ENCODE data around the gene EPOP.

The EPOP gene

GRCh38 chr17:38674749-38675615, at the start of gene EPOP:
Gene EPOP, minus strand, starts transcription at chr17:38674957. Its CDS starts 462 bp downstream, at chr17:38674495.
- peak; percentile 47 to 79 for DNase-seq

GRCh38 chr17:38721802-38722201, 47.0 kb upstream of the EPOP start:
- DNase-seq, result no peak

- DNase-seq, result no peak
These were observed 46.2 kb upstream of the EPOP start for GRCh38 chr17:38720941-38721340.

- no peak for DNase-seq
These were observed 45.3 kb upstream of the EPOP start for GRCh38 chr17:38719943-38720641.

GRCh38 chr17:38719289-38719942, 44.7 kb upstream of the EPOP start:
- DNase-seq, result no peak

GRCh38 chr17:38717139-38717745, 42.5 kb upstream of the EPOP start:
- no peak for DNase-seq

GRCh38 chr17:38716368-38717005, 41.7 kb upstream of the EPOP start:
- no peak for DNase-seq

GRCh38 chr17:38715216-38715943, 40.6 kb upstream of the EPOP start:
- no peak for DNase-seq

- DNase-seq, result no peak
These were observed 38.8 kb upstream of the EPOP start for GRCh38 chr17:38713456-38714075.

GRCh38 chr17:38712593-38712992, 37.8 kb upstream of the EPOP start:
- no peak for DNase-seq

- DNase-seq, result no peak
These were observed 37.2 kb upstream of the EPOP start for GRCh38 chr17:38711792-38712571.

- DNase-seq, result no peak
These were observed 36.2 kb upstream of the EPOP start for GRCh38 chr17:38710985-38711384.

GRCh38 chr17:38710604-38710962, 35.8 kb upstream of the EPOP start:
- DNase-seq, result no peak

- no peak for DNase-seq
These were observed 35.3 kb upstream of the EPOP start for GRCh38 chr17:38709864-38710603.

GRCh38 chr17:38709104-38709820, 34.5 kb upstream of the EPOP start:
- DNase-seq, result no peak

GRCh38 chr17:38707678-38708351, 33.1 kb upstream of the EPOP start:
- no peak for DNase-seq

- no peak for DNase-seq
These were observed 31.9 kb upstream of the EPOP start for GRCh38 chr17:38706505-38707216.

Data from SW 1271 (cell line).